Ectodermal cell (in vitro differentiated cells): ENCODE measurements around the gene NDUFB7. TPM values are rescaled to one million over a fixed set of nuclear protein-coding genes. Genes with fewer than 3 reads are reported as not detected.
A peak's percentile ranks its signal among the peaks of the same experiment; 100 is the strongest.
"Not testable (repeated sequence)": the region's sequence is repeated elsewhere in the genome, so short reads cannot be mapped to it uniquely, and the experiment has no call there.

Experiments used
- H3K27ac ChIP-seq: 2 replicates; pipeline ENCODE4 v1.7.0; 2013; ENCODE audit warnings: mild to moderate bottlenecking, low read depth, low read length; ENCODE audit not compliant: insufficient read depth, poor library complexity, severe bottlenecking
- H3K27me3 ChIP-seq: 2 replicates; pipeline ENCODE4 v1.7.0; 2013; ENCODE audit warnings: mild to moderate bottlenecking, low read length; ENCODE audit not compliant: insufficient read depth, control insufficient read depth, poor library complexity, severe bottlenecking
- H3K36me3 ChIP-seq: one replicate; pipeline ENCODE4 v1.7.0; 2013; ENCODE audit warnings: low read length; ENCODE audit not compliant: control insufficient read depth, insufficient read depth
- H3K4me1 ChIP-seq: one replicate; pipeline ENCODE4 v1.7.0; 2013; ENCODE audit warnings: low read length; ENCODE audit not compliant: control insufficient read depth, insufficient read depth
- H3K4me3 ChIP-seq: 2 replicates; pipeline ENCODE4 v1.7.0; 2013; ENCODE audit warnings: low read depth, low read length, control low read depth; ENCODE audit not compliant: insufficient read depth
- H3K9me3 ChIP-seq: 2 replicates; pipeline ENCODE4 v1.7.0; 2013; ENCODE audit warnings: mild to moderate bottlenecking, low read length, moderate library complexity; ENCODE audit not compliant: control insufficient read depth
- WGBS, 2 experiments: methylation state at CpG; one replicate each; pipeline ENCODE4 v1.1.7; 2013; ENCODE audit warnings: missing lambda C conversion rate in 2 of 2; 5-methylcytosine and 5-hydroxymethylcytosine counted together
- polyA plus RNA-seq, 4 experiments: library from polyadenylated mRNA; stranded (reverse); fragments of 50-300 nt; gene quantifications; one replicate each; pipeline ENCODE4 v1.2.3, GENCODE V29; 2013

Gene NDUFB7
- 122 TPM for polyA plus RNA-seq (2013, experiment 1 of 4)
- polyA plus RNA-seq (2013, experiment 2 of 4): 123 TPM
- 113 TPM for polyA plus RNA-seq (2013, experiment 3 of 4)
- 124 TPM for polyA plus RNA-seq (2013, experiment 4 of 4)

DNA sequence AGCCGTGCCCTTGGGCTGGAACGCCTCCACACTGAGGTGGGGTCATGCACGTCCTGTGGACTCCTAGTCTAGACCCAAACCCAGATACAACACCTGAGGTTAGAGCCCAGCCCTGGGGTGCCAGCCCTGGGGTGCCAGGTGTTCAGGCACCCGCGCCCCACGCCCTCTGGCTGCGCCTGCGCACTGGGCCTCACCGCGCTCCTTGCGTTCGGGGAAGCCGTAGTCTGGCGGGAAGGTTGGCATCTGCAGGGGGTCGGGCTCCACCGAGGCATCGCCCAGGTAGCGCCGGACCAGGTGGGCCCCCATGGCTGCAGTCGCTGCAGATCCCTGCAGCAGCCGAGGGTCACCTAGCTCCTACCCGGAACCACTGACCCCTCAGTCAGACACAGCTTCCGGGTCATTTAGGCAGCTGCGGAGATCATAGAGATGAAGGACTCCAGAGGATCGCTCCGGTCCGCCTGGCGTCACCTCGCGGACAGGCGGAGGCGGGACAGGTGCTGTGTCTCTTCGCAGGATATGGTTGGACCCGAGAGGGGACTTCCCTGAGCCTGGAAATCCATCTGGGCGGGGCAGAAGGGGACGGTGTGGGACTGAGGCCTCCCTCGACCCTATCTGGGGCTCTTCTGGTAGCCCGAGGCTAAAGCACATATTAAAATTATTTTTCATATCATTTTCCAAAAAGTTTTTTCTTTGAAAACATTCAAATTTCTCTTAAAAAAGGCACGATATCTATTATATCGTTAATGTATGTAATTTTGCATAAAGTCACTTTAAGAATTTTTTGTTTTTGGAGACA, at the start of gene NDUFB7:
TSS of gene NDUFB7 (minus strand) at position 372 of the 796 bp plus-strand sequence. CDS start at position 306, 66 bp downstream.
- Histone ChIP-seq H3K27ac (no peak within 1 kb of the TSS), H3K9me3 (no peaks in the 10 kb centered on the region), H3K4me3 (peak within 1 kb of the TSS; percentile 100), H3K36me3 (no peaks in the 10 kb centered on the region), H3K4me1 (peaks cover 7% of the 10 kb centered on the region), H3K27me3 (no peaks in the 10 kb centered on the region)
- WGBS, 2 experiments: 1 to 4% methylated on average over 38 to 40 of the region's 40 CpGs

DNA sequence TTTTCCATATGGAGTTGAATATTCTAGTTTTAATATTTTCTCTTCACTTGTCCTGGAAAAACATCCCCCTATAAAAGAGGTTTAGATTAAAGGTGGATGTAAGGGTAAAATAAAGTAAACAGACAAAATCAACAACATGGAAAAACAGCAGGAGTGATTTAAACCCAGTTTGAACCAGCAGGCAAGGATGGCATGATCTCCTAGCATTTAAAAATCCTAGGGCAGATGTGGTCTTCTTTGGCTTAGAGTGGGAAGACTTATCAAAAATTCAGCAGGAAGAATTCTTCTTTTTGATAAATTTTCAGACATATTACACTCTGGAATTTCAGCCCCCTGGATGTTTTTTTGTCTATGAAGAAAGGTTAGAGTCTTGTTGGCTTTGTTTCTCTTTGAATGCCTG, 47.5 kb upstream of the NDUFB7 start:
- Histone ChIP-seq H3K36me3 (no peaks in the 10 kb centered on the region), H3K9me3 (peaks cover 7% of the 10 kb centered on the region), H3K27me3 (no peaks in the 10 kb centered on the region), H3K27ac (no peak overlapping the region), H3K4me3 (no peak overlapping the region), H3K4me1 (no peaks in the 10 kb centered on the region)

DNA sequence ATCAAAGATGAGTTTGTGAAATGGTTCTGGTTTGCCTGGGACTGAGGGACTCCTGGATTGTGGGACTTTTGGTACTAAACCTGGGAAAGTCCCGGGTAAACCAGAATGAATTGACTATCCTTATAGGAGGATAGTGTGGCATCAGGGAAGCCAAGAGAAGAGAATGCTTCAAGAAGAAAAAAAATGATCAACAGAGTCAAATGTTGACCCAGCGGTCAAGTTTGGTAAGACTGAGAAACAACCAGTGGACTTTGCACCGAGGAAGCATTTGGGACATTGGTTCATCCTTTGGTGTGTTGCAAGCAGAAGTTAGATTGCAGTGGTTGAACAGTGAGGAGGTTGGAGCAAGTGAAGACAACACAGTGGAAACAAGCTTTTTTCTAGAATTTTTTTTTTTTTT, 44.5 kb upstream of the NDUFB7 start:
- no peaks in the 10 kb centered on the region for H3K4me1 ChIP-seq
- no peaks in the 10 kb centered on the region for H3K36me3 ChIP-seq
- peaks cover 9% of the 10 kb centered on the region for H3K9me3 ChIP-seq
- no peaks in the 10 kb centered on the region for H3K27me3 ChIP-seq
- H3K4me3 ChIP-seq: no peak overlapping the region
- WGBS, 2 experiments: 77 to 81% methylated on average over 3 of the region's 3 CpGs
- H3K27ac ChIP-seq: no peak overlapping the region

DNA sequence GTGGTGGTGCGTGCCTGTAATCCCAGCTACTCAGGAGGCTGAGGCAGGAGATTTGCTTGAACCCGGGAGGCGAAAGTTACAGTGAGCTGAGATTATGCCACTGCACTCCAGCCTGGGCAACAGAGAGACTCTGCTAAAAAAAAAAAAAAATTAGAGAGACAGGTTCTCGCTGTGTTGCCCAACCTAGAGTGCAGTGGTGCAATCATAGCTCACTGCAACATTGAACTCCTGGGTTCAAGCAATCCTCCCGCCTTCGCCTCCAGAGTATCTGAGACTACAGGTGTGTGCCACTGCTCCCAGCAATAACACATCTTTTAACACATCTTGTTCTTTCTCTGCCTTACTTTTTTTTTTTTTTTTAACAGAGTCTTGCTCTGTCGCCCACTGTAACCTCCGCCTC, 43.8 kb upstream of the NDUFB7 start:
- WGBS, 2 experiments: 89 to 91% methylated on average over 8 of the region's 8 CpGs
- peaks cover 12% of the 10 kb centered on the region for H3K9me3 ChIP-seq
- no peaks in the 10 kb centered on the region for H3K27me3 ChIP-seq
- H3K36me3 ChIP-seq: no peaks in the 10 kb centered on the region
- no peak overlapping the region for H3K27ac ChIP-seq
- H3K4me3 ChIP-seq: no peak overlapping the region
- no peaks in the 10 kb centered on the region for H3K4me1 ChIP-seq

DNA sequence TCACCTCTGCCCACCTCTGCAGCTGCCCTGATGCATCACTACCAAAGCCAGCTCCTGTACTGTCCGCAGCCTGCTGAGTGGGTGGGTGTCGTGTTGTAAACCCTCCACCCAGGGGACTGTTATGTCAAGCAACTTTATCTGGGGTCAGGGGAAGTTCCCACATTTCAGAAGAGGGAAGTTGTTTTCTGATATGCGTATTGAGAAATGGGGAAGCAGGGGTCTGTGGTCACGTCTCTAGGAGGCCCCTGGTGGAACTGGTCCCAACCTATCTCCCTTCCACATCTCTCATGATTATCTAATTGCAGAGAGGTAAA, 42.2 kb upstream of the NDUFB7 start:
- 72 to 93% methylated on average over 3 to 4 of the region's 4 CpGs for WGBS, 2 experiments
- Histone ChIP-seq H3K4me1 (no peaks in the 10 kb centered on the region), H3K27ac (no peak overlapping the region), H3K9me3 (peaks cover 13% of the 10 kb centered on the region), H3K4me3 (no peak overlapping the region), H3K27me3 (no peaks in the 10 kb centered on the region), H3K36me3 (no peaks in the 10 kb centered on the region)

DNA sequence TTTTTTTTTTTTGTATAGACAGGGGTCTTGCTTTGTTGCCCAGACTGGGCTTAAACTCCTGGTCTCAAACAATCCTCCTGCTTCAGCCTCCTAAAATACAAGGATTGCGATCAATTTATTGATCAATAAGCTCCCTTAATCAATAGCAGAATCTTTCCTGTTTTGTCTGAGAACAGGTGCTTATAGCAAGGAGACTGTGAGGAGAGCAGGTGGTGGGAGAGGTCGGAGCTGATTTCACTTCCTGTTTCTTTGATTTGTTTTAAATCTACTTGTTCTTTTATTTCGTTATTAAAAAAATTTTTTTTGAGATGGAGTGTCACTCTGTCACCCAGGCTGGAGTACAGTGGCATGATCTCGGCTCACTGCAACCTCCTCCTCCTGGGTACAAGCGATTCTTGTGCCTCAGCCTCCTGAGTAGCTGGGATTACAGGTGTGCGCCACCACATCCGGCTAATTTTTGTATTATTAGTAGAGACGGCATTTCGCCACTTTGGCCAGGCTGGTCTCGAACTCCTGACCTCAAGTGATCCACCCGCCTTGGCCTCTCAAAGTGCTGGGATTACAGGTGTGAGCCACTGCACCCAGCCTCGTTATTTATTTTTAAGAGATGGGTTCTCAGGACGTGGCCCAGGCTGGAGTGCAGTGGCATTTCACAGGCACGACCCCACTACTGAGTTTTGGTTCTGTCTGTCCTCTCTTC, 41.7 kb upstream of the NDUFB7 start:
- not testable (repeated sequence) for H3K4me3 ChIP-seq, H3K36me3 ChIP-seq, H3K27ac ChIP-seq, H3K27me3 ChIP-seq, H3K4me1 ChIP-seq
- peaks cover 10% of the 10 kb centered on the region for H3K9me3 ChIP-seq
- WGBS, 2 experiments: 71 to 72% methylated on average over 14 of the region's 14 CpGs

DNA sequence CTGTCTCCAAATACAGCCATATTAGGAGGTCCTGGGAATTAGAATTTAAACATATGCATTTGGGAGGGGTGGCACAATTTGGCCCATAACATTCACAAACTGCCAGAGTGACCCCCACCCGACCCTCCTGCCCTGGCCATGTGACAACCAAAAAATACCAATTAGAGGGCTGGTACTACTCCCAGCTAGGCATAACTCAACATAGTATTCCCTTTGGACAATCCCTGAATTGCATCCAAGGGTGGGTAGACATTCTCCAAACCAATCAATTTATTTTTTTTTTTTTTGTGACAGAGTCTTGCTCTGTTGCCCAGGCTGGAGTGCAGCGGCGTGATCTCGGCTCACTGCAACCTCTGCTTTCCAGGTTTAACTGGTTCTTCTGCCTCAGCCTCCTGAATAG, 40.8 kb upstream of the NDUFB7 start:
- Histone ChIP-seq H3K9me3 (peaks cover 10% of the 10 kb centered on the region), H3K27me3 (no peaks in the 10 kb centered on the region), H3K4me3 (no peak overlapping the region), H3K27ac (no peak overlapping the region), H3K4me1 (no peaks in the 10 kb centered on the region), H3K36me3 (no peaks in the 10 kb centered on the region)
- 82% methylated on average over 4 of the region's 4 CpGs for WGBS, 2 experiments

DNA sequence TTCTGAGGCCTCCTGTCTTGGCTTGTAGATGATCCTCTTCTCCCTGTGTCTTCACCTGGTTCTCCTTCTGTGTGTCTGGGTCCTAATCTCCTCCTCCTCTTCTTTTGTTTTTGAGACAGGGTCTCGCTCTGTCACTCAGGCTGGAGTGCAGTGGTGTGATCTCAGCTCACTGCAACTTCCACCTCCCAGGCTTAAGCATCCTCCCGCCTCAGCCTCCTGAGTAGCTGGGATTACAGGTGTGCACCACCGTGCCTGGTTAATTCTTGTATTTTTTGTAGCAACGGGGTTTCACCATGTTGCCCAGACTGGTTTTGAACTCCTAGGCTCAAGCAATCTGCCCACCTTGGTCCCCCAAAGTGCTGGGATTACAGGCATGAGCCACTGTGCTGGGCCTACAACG, 40.4 kb upstream of the NDUFB7 start:
- H3K4me1 ChIP-seq, H3K27ac ChIP-seq, H3K36me3 ChIP-seq, H3K4me3 ChIP-seq, H3K27me3 ChIP-seq: not testable (repeated sequence)
- WGBS, 2 experiments: 58 to 59% methylated on average over 5 of the region's 5 CpGs
- H3K9me3 ChIP-seq: peaks cover 10% of the 10 kb centered on the region

DNA sequence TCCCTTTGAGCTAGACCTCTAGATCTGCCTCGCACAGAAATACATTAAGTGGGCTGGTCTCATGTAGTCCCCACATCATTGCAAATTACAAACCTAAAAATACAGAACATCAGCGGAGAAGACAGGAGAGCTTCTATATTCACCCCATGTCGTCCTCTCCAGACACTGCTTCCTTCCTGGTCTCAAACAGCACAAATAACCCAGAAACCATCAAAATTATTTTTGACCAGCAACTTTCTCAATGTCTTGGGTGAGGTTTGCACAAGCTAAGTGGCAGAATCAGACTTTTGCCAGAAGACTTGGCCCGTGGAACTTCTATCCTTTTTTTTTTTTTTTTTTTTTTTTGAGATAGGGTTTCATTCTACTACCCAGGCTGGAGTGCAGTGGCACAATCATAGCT, 39.2 kb upstream of the NDUFB7 start:
- Histone ChIP-seq H3K27ac (no peak overlapping the region), H3K9me3 (peaks cover 10% of the 10 kb centered on the region), H3K27me3 (no peaks in the 10 kb centered on the region), H3K36me3 (no peaks in the 10 kb centered on the region), H3K4me1 (no peaks in the 10 kb centered on the region), H3K4me3 (no peak overlapping the region)
- WGBS, 2 experiments: 70 to 72% methylated on average over 4 of the region's 4 CpGs

DNA sequence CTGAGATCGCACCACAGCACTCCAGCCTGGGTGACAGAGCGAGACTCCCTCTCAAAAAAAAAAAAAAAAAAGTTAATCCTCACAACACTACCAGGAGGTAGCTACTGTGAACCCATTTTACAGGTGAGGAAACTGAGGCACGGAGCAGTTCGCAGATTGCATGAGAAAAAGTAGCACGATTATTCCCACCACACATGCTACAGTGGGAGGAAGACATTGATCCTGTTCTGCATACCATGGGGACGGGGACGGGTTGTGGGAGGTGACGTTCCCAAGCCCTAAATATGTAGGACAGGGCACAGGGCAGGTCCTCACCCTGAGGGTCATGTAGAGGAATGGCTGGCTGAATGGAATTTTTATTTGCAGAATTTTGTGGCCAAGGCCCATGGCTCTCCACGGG, 34.8 kb upstream of the NDUFB7 start:
- Histone ChIP-seq H3K36me3 (no peaks in the 10 kb centered on the region), H3K9me3 (peaks cover 8% of the 10 kb centered on the region), H3K27me3 (no peaks in the 10 kb centered on the region), H3K4me1 (no peaks in the 10 kb centered on the region), H3K27ac (no peak overlapping the region), H3K4me3 (no peak overlapping the region)
- WGBS, 2 experiments: 66 to 71% methylated on average over 9 of the region's 9 CpGs
